HEK293T (cell line): Measurements from ENCODE around the gene CEP41.

ENCODE experiments used
- ARNT ChIP-seq: fragments of 450-650 bp; IDR thresholded peaks from 2 replicates; pipeline ENCODE4 v1.6.1; 2017; ENCODE audit warnings: mild to moderate bottlenecking
- BHLHE40 ChIP-seq: fragments of 450-650 bp; IDR thresholded peaks from 2 replicates; pipeline ENCODE4 v1.6.1; 2016; ENCODE audit warnings: mild to moderate bottlenecking, moderate library complexity, borderline replicate concordance
- CTBP1 ChIP-seq: fragments of 450-650 bp; IDR thresholded peaks from 2 replicates; pipeline ENCODE4 v1.6.1; 2016; ENCODE audit warnings: borderline replicate concordance
- ELF4 ChIP-seq: fragments of 450-650 bp; IDR thresholded peaks from 2 replicates; pipeline ENCODE4 v1.6.1; 2017; ENCODE audit warnings: antibody characterized with exemption
- FOXA1 ChIP-seq: fragments of 450-650 bp; IDR thresholded peaks from 2 replicates; pipeline ENCODE4 v1.6.1; 2016; ENCODE audit warnings: mild to moderate bottlenecking
- FOXK2 ChIP-seq: fragments of 450-650 bp; IDR thresholded peaks from 2 replicates; pipeline ENCODE4 v1.6.1; 2016; ENCODE audit warnings: mild to moderate bottlenecking
- FOXM1 ChIP-seq: fragments of 450-650 bp; IDR thresholded peaks from 2 replicates; pipeline ENCODE4 v1.6.1; 2017; ENCODE audit warnings: mild to moderate bottlenecking, borderline replicate concordance
- HDGF ChIP-seq: fragments of 450-650 bp; IDR thresholded peaks from 2 replicates; pipeline ENCODE4 v1.6.1; 2017; ENCODE audit warnings: antibody characterized with exemption, borderline replicate concordance
- NFRKB ChIP-seq: fragments of 450-650 bp; IDR thresholded peaks from 2 replicates; pipeline ENCODE4 v1.6.1; 2016; ENCODE audit warnings: mild to moderate bottlenecking, moderate library complexity
- SP1 ChIP-seq: fragments of 450-650 bp; IDR thresholded peaks from 2 replicates; pipeline ENCODE4 v1.6.1; 2017
- SUZ12 ChIP-seq: fragments of 450-650 bp; IDR thresholded peaks from 2 replicates; pipeline ENCODE4 v1.6.1; 2016; ENCODE audit warnings: mild to moderate bottlenecking
- TARDBP ChIP-seq: fragments of 450-650 bp; IDR thresholded peaks from 2 replicates; pipeline ENCODE4 v1.6.1; 2016
- TF ChIP-seq, protein P1 (sequence below): fragments of 450-650 bp; IDR thresholded peaks from 2 replicates; pipeline ENCODE4 v1.6.1; 2016

DNA sequence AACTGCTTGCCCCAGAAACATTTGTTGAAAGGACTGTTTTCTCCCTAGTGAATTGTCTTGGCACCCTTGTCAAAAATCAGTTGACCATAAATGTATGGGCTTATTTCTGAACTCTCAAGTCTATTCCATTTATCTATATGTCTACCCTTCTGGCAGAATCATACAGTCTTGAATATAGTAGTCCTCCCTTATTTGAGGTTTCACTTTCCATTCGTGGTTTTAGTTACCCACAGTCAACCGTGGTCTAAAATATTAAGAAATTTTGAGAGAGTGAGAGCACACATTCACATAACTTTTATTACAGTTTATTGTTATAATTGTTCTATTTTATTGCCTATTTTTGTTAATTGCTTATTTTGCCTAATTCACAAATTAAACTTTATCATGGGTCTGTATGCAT lies 17.4 kb upstream of the CEP41 start:
- TF ChIP-seq FOXA1: no peak
- TF ChIP-seq TARDBP: no peak
- TF ChIP-seq FOXM1: no peak
- no peak for TF ChIP-seq NFRKB
- TF ChIP-seq CTBP1: no peak
- TF ChIP-seq SUZ12: no peak
- no peak for TF ChIP-seq FOXK2
- no peak for TF ChIP-seq BHLHE40
- no peak for TF ChIP-seq HDGF
- TF ChIP-seq ARNT: no peak
- TF ChIP-seq ELF4: no peak
- TF ChIP-seq, protein P1, sequence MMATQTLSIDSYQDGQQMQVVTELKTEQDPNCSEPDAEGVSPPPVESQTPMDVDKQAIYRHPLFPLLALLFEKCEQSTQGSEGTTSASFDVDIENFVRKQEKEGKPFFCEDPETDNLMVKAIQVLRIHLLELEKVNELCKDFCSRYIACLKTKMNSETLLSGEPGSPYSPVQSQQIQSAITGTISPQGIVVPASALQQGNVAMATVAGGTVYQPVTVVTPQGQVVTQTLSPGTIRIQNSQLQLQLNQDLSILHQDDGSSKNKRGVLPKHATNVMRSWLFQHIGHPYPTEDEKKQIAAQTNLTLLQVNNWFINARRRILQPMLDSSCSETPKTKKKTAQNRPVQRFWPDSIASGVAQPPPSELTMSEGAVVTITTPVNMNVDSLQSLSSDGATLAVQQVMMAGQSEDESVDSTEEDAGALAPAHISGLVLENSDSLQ: no peak
- TF ChIP-seq SP1: no peak
